ENCODE measurements around the gene GDF10.

The GDF10 gene

GRCh38 chr10:47299611-47300428 lies at the start of gene GDF10:
GDF10 (plus strand) TSS chr10:47300197; CDS start chr10:47300652, 455 bp downstream.
- DNase-seq = no peak

DNA sequence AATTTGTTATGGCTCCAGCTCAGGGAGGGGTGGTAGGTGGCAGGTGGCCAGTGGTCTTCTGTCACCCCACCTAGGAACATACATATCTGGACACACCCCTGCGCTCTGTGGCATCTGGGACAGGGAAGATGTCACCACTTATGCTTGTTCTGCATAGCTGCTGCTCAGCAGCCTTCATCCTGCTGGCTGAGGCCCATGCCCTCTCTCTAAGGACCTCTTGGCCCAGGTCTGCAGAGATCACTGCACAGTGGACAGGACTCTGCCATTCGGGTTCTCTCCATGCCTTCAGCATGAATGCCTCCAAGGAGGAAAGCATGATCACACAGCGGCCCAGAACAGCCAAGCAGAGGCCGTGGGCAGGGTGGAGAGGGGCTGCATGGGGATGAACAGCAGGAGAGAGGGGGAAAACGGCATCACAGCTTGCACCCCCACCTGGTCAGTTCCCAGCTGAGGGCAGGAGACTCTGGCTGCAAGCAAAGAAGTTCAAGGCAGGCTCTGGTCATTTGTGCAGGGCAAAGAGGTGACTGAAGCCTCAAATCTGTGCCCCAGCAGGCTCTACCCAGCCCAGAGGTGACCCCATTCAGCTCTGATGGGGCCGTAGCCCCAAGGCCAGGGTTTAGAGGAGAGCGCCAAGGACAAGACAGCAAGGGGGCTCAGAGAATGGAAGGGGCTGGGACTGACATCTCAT lies 47.8 kb upstream of the GDF10 start:
- no peak for DNase-seq

- DNase-seq = no peak
Observed at GRCh38 chr10:47253030-47253637, 46.9 kb upstream of the GDF10 start.

- DNase-seq = no peak
Observed at GRCh38 chr10:47253651-47254375, 46.2 kb upstream of the GDF10 start.

GRCh38 chr10:47254611-47255010 lies 45.4 kb upstream of the GDF10 start:
- no peak for DNase-seq

GRCh38 chr10:47255033-47255813 lies 44.8 kb upstream of the GDF10 start:
- no peak for DNase-seq

DNA sequence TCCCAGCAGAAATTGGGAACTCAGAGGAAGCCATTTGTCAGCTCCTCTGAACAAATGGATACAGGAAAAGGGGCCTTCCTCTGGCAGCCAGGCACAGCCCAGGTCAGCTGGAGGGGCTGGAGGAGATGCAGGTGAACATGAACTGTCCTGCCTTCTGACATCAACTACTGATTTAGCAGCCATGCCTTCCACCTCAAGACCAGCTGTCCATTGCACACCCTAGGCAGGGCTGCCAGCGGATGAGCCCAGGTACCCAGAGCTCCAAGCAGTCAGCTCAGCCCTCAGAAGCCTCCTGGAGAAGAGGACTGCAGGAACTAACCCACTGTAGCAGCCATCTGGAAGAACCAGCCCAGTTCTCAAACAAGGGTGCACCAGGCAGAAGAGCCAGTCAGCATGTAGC lies 44.1 kb upstream of the GDF10 start:
- no peak for DNase-seq

GRCh38 chr10:47256751-47257336 lies 43.2 kb upstream of the GDF10 start:
- no peak for DNase-seq

- no peak for DNase-seq
Observed at GRCh38 chr10:47257396-47258120, 42.4 kb upstream of the GDF10 start.

GRCh38 chr10:47258921-47259320 lies 41.1 kb upstream of the GDF10 start:
- DNase-seq = no peak

DNA sequence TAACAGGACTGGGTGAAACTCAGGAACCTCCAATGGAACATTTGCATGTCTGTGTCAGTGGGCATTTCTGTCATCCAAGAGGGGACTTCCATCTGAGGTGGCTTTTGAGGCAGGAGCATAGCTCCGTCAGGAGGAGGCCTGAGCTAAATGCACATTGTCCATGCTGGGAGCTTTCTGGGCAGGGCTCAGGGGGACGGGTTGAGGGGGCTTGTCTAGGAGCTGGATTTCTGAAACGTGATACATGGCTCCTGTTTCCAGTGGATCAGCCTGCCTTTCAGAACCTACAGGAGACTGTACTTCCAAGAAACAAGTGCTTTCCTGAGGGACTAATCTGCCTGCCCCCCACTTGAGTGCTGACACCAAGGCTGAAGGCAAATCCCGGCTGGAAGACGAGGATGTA lies 40.5 kb upstream of the GDF10 start:
- no peak for DNase-seq

- DNase-seq = no peak
Observed at GRCh38 chr10:47260505-47261111, 39.4 kb upstream of the GDF10 start.

- peak; percentile 70 for DNase-seq
Observed at GRCh38 chr10:47261121-47261520, 38.9 kb upstream of the GDF10 start.

DNA sequence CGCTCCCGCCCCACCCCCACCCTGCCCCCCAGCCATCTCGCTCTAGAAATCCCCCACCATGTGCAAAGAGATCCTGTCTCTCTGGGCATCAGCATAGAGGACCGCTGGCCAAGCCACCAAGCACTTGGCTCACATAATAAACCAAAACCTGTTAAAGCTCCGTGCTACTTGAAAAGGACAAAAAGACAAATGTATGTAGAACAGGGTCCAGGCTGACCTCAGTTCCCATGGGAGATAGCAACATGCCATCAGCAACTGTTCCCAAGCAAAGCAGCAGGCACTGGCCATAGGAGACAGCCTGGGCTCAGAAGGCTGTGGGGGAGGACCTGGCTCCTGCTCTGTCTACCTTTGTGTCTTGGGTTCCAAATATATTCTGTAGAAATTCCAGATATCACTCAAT lies 38.4 kb upstream of the GDF10 start:
- no peak for DNase-seq

DNA sequence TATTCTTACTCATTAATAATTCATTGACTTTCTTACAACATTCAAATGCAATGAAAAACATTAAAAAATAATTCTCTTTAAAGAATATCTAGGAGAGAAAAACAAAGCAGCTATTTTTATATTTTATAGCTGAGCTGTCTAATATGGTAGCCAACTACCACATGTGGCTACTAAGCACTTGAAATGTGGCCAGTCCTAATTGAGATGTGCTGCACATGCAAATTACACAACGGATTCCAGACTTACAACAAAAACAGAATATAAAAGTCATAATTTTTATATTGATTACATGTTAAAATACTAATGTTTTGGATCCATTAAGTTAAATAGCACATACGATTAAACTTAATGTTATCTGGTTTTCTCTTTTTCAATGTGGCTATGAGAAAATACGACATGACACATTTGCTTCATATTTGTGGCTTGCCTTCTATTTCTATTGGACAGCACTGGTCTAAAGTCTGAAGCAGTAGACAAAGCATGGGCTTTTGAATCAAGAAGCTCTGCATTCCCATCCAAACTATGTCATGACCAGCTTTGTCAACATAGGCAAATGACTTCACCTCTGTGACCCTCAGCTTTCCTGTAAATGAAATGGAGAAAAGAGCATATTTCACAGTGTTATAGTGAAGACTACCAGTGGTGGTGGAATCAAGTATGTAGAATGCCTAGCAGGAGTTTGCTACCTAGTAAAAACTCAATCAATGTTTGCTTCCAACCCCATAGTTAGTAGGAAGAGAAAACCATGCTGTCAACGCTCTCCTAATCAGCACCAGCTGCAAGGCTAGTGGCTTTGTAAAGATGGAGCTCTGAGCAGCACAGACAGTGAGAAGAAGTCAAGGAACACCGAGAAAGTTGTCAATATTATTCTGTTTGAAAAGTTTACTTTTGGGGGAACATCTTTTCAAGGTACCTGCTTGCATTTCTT lies 37.1 kb upstream of the GDF10 start:
- DNase-seq = no peak

- no peak for DNase-seq
Observed at GRCh38 chr10:47264797-47265281, 35.2 kb upstream of the GDF10 start.

- DNase-seq = no peak
Observed at GRCh38 chr10:47266602-47267001, 33.4 kb upstream of the GDF10 start.

- DNase-seq = no peak
Observed at GRCh38 chr10:47268696-47269095, 31.3 kb upstream of the GDF10 start.

GRCh38 chr10:47269294-47269693 lies 30.7 kb upstream of the GDF10 start:
- no peak for DNase-seq

DNA sequence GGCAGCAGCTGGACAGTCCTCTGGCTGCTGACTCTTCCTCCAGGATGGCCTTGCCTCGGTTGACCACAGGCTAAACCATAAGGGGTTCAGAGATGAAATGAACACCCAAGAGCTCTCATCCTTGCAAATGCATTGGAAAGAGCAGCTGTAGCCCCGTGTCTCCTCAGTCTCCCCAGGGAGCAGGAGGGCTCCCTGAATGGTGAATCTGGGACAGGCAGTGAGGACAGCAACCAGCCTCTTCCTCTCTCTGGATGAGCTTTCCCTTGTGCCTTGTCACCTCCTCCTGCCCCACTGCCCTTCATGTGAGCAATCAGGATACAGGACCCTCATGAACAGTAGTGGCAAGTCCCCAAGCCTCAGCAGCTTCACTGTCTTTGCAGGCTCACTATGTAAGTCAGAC lies 23.9 kb upstream of the GDF10 start:
- DNase-seq = no peak
